ENCODE results near the gene PRKG1.

PRKG1 gene

GRCh38 chr10:52020702-52021101 is 946.4 kb downstream of the PRKG1 start:
- Histone ChIP-seq H4K20me1 (ENCODE audit: low read depth, low read length) (no peaks in the 10 kb centered on the region), H3F3A (ENCODE audit: insufficient read depth) (no peaks in the 10 kb centered on the region), H3K79me2 (ENCODE audit: insufficient read depth, low read length) (no peaks in the 10 kb centered on the region), H3K27me3 (ENCODE audit: low read length) (no peaks in the 10 kb centered on the region), H3K36me3 (ENCODE audit: low read length) (no peaks in the 10 kb centered on the region), H3K27ac (ENCODE audit: low read depth, low read length) (no peak overlapping the region), H2AFZ (ENCODE audit: low read depth, low read length, severe bottlenecking) (no peak overlapping the region), H3K9me2 (replicated peaks; ENCODE audit: insufficient read depth, low read length) (no peaks in the 10 kb centered on the region), H3K4me3 (ENCODE audit: insufficient read depth, low read length, poor library complexity, severe bottlenecking) (no peak overlapping the region), H3K4me2 (ENCODE audit: low read depth, low read length, poor library complexity, severe bottlenecking) (no peak overlapping the region), H3K9ac (ENCODE audit: low read length) (no peak overlapping the region), H3K9me3 (ENCODE audit: insufficient read depth, low read length) (no peaks in the 10 kb centered on the region)
- no peak for TF ChIP-seq EZH2phosphoT487 (conservative IDR thresholded peaks at IDR 0.05; ENCODE audit: low read length)
- TF ChIP-seq, protein P1, sequence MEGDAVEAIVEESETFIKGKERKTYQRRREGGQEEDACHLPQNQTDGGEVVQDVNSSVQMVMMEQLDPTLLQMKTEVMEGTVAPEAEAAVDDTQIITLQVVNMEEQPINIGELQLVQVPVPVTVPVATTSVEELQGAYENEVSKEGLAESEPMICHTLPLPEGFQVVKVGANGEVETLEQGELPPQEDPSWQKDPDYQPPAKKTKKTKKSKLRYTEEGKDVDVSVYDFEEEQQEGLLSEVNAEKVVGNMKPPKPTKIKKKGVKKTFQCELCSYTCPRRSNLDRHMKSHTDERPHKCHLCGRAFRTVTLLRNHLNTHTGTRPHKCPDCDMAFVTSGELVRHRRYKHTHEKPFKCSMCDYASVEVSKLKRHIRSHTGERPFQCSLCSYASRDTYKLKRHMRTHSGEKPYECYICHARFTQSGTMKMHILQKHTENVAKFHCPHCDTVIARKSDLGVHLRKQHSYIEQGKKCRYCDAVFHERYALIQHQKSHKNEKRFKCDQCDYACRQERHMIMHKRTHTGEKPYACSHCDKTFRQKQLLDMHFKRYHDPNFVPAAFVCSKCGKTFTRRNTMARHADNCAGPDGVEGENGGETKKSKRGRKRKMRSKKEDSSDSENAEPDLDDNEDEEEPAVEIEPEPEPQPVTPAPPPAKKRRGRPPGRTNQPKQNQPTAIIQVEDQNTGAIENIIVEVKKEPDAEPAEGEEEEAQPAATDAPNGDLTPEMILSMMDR (IDR thresholded peaks at IDR 0.05; ENCODE audit: insufficient read depth, low read length, poor library complexity, severe bottlenecking): no peak

DNA sequence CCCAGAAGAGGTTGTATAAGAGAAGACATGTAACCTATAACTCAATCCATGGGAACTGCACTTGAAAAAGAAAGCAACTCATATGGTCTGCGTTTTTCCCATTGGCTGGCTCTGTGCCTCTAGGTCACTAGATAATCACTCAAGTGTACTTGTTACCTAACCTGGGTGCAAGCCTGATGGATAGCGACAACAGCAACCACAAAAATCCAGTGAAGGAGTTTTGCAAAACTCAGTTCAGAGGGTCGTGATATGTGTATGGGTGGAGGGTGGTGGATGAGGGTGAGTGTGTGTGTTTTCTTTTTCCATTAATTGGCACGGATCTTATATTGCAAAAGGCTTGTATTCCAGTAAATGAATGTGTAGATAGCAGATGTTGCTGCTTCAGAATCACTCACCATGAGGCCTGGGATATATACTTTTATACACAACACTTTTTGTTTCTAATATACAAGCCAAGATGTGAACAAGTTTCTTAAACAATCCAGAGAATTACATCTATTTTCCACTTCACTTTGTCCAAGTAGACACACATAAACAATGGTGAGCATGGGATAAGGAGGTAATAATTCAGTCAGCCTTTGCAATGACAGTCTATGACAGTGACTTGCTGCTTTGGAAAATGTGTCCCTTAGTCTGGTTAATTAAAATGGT is 952.9 kb downstream of the PRKG1 start:
- no peak for TF ChIP-seq EZH2phosphoT487 (conservative IDR thresholded peaks at IDR 0.05; ENCODE audit: low read length)
- TF ChIP-seq, protein P1 (IDR thresholded peaks at IDR 0.05; ENCODE audit: insufficient read depth, low read length, poor library complexity, severe bottlenecking): no peak
- H3F3A ChIP-seq (ENCODE audit: insufficient read depth): no peaks in the 10 kb centered on the region
- H3K79me2 ChIP-seq (ENCODE audit: insufficient read depth, low read length): no peaks in the 10 kb centered on the region
- H3K9me2 ChIP-seq (replicated peaks; ENCODE audit: insufficient read depth, low read length): no peaks in the 10 kb centered on the region
- H3K4me2 ChIP-seq (ENCODE audit: low read depth, low read length, poor library complexity, severe bottlenecking): no peak overlapping the region
- no peak overlapping the region for H3K27ac ChIP-seq (ENCODE audit: low read depth, low read length)
- no peak overlapping the region for H2AFZ ChIP-seq (ENCODE audit: low read depth, low read length, severe bottlenecking)
- no peak overlapping the region for H3K9ac ChIP-seq (ENCODE audit: low read length)
- H3K36me3 ChIP-seq (ENCODE audit: low read length): no peaks in the 10 kb centered on the region
- H3K4me3 ChIP-seq (ENCODE audit: insufficient read depth, low read length, poor library complexity, severe bottlenecking): no peak overlapping the region
- no peaks in the 10 kb centered on the region for H3K27me3 ChIP-seq (ENCODE audit: low read length)
- no peaks in the 10 kb centered on the region for H3K9me3 ChIP-seq (ENCODE audit: insufficient read depth, low read length)
- H4K20me1 ChIP-seq (ENCODE audit: low read depth, low read length): no peaks in the 10 kb centered on the region

- no peaks in the 10 kb centered on the region for H3K79me2 ChIP-seq (ENCODE audit: insufficient read depth, low read length)
- H3K36me3 ChIP-seq (ENCODE audit: low read length): no peaks in the 10 kb centered on the region
- H3K9me3 ChIP-seq (ENCODE audit: insufficient read depth, low read length): no peaks in the 10 kb centered on the region
- no peak overlapping the region for H3K9ac ChIP-seq (ENCODE audit: low read length)
- H3F3A ChIP-seq (ENCODE audit: insufficient read depth): no peaks in the 10 kb centered on the region
- no peak overlapping the region for H3K27ac ChIP-seq (ENCODE audit: low read depth, low read length)
- H3K27me3 ChIP-seq (ENCODE audit: low read length): no peaks in the 10 kb centered on the region
- no peaks in the 10 kb centered on the region for H3K9me2 ChIP-seq (replicated peaks; ENCODE audit: insufficient read depth, low read length)
- H3K4me3 ChIP-seq (ENCODE audit: insufficient read depth, low read length, poor library complexity, severe bottlenecking): no peak overlapping the region
- H4K20me1 ChIP-seq (ENCODE audit: low read depth, low read length): no peaks in the 10 kb centered on the region
- no peak for TF ChIP-seq EZH2phosphoT487 (conservative IDR thresholded peaks at IDR 0.05; ENCODE audit: low read length)
- TF ChIP-seq, protein P1 (IDR thresholded peaks at IDR 0.05; ENCODE audit: insufficient read depth, low read length, poor library complexity, severe bottlenecking): no peak
- H2AFZ ChIP-seq (ENCODE audit: low read depth, low read length, severe bottlenecking): no peak overlapping the region
- no peak overlapping the region for H3K4me2 ChIP-seq (ENCODE audit: low read depth, low read length, poor library complexity, severe bottlenecking)
Observed at GRCh38 chr10:52028523-52028858, 954.2 kb downstream of the PRKG1 start.
